NCI-H345 treated with DMSO at 0.1 percent for 48 hours (cell line): ENCODE data around the gene SEZ6L.
"Not testable (repeated sequence)": the region's sequence is repeated elsewhere in the genome, so short reads cannot be mapped to it uniquely, and the experiment has no call there.

Experiments used
- DNase-seq: peaks from one replicate; lab custom pipeline; 2025; ENCODE audit not compliant: unreplicated experiment; lab: John Stamatoyannopoulos, UW

Gene SEZ6L

DNA sequence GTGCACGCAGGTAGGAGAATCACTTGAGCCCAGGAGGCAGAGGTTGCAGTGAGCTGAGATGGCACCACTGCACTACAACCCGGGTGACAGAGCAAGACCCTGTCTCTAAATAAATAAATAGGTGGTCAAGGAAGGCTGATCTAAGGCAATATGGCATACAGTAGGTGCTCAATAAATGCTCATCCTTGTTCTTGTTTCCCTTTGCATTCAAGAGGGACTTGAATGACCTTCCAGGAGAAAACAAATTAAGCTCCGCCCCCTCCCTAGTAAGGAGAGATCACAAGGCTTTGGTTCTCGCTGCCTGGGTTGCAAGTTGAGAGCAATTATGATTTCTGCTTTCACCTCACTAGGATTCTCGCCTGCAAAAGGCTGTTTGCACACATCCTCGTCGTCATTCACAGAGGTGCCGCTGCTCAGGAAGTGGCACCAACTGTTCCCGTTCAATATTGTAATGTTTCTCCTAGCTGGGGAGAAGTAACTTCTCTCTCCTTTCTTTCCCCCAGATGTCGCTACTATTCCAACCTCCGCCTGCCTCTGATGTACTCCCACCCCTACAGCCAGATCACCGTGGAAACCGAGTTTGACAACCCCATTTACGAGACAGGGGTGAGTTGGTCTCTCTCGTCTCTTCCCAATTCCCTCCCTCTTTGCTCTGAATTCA lies 208.0 kb downstream of the SEZ6L start:
- DNase-seq: no peak

DNA sequence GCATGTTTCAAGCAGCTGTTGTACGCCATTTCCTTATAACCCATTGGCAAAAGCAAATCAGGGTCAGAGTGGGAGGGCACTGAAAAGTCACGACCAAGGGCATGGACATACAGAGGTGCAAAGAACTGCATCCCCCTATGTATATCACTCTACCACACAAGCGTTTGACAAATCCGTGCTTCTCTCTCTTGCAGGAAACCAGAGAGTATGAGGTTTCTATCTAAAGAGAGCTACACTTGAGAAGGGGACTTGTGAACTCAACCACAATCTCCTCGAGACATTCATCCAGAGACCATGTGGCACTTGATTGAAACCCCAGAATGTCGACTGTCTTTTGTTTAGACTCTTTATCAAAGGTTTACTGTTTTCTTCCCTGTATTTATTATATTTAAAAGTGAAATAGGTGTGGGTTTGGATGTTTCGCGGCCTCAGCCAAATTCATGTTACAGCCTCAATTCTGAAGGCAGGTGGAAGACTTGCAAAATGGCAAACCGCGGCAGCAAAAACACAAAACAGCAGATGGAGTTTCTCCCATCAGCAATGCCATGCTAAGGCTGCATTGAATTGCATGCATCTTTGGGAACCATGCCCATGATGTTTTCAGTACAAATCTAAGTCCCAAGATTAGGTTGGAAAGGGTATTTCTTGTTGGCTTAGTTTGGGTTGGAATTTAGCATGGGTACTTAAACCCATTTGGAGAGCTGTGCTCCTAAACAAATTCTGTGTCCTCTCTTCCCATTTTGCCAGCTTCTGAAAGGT lies 211.0 kb downstream of the SEZ6L start:
- no peak for DNase-seq

DNA sequence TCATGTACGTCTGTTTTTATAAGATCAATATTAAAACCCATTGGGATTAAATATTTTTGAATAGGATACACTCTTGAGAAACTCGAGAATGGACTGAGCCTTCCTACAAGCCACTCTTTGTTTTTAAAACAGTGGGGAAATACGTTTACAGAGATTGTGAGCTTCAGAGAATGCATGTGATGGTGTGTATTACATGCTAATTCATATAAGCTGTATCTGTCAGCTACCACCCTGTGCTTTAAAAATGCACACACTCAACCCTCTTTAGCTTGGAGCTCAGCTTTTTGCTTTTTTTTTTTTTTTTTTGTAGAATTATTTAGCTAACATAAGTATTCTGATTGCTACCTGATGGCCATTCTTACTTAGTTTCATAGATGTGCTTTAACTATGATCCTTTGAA lies 213.5 kb downstream of the SEZ6L start:
- no peak for DNase-seq

DNA sequence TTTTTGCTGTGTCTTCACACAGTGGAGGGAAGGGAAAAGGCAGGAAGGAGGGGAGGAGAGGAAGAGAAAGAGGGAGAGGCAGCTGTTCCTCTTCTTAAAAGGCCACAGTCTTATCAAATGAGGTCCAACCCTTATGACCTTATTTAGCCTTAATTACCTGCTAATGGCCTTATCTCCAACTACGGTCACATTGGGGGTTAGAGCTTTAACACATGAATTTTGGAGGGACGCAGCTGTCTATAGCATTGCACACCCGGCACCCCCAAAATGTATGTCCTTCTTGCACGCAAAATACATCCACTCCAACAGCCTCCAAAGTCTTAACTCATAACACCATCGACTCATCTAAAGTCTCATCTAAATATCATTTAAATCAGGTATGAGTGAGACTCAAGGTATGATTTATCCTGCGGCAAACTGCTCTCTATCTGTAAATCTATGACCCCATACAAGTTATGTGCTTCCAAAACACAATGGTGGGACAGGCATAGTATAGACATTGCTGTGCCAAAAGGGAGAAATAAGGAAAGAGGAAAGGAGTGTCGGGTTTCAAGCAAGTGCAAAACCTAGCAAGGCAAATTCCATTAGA lies 214.8 kb downstream of the SEZ6L start:
- DNase-seq: no peak

DNA sequence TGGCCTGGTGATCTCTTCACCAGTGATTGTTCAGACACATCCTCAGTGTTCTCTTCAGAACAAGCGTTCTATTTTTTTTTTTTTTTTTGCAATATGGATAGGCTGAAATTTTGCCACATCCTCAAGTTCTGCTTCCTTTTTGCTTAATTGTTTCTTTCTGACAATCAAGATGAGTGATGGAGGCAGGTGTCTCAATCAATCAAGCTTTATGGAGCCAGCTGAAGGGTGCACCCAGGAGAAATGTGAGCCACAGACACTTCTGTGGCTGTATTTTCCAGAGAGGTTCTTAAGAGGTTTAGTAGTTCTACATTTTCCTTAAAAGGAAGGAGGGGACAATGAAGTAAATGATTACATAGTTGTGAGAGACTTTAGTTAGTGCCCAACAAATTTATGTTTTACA lies 215.9 kb downstream of the SEZ6L start:
- no peak for DNase-seq

DNA sequence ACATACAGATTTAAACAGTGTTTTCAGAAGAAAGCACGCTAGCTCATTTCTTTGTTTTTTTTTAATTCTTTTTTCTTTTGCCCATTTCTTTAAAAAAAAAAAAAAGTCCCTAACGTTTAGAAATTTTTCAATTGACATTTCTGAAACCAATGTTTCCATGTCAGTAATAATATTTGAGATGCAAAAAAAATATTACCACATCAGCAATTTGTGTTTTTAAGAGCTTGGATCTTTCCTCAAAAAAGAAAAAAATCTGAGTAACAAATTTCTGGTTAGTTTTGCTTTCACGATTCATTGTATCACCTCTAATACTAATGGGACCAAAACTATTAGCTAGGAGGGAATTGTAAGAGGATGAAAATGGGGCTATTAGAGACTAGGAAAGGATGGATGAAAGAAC lies 219.9 kb downstream of the SEZ6L start:
- no peak for DNase-seq

DNA sequence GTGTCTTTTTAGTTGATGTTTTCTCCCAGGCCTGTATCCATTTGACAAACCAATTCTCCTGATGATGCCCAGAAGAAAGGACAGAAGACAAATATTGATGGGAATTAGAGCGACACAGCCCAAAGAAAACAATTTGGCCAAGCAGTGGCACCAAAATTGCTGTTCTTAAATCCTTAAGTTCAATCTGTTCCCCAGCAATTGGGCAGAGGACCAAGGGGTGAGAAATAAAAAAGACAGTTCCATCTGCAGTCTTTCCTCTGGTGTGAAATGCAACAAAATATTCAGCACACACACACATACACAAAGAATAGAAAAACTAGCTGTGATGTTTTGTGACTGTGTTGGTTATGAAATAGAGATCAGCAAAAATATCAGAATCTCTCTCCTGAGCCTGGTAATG lies 221.8 kb downstream of the SEZ6L start:
- DNase-seq: no peak

DNA sequence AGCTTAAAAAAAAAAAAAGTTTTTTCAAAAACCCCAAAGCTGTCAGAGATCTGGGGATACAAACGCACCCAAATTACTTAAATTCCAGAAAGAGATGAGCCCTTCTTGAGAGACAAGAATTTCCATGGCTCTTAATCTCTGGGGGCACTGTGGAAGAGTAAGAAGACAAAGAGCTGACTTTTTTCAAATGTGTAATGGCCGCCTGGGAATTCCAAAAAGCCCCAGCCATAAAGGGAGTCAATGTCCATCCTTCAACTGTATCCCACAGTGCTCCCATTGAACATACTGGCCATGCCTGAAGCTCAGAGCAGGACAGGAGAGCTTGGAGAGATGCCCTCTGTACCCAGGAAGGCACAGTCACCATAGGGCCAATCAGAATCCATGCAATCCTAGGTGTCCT lies 222.4 kb downstream of the SEZ6L start:
- no peak for DNase-seq

DNA sequence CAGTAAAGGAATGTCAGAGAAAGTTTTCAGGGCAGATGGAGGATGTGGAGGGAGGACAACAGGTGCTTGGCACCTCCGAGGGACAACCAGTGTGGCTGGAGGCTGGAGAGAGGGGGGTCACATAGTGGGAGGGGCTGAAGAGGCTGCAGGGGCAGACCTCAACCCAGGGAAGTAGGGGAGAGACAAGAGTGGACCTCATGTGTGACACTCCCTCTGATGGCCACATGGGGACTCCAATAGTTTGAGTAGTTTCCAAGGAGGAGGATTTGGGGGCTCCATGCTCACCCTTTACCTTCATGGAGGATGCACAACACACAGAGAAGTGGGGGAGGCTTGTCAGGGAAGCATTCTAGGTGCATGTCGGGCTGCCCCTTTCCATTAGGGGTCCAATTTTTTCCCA lies 224.7 kb downstream of the SEZ6L start:
- DNase-seq: no peak

DNA sequence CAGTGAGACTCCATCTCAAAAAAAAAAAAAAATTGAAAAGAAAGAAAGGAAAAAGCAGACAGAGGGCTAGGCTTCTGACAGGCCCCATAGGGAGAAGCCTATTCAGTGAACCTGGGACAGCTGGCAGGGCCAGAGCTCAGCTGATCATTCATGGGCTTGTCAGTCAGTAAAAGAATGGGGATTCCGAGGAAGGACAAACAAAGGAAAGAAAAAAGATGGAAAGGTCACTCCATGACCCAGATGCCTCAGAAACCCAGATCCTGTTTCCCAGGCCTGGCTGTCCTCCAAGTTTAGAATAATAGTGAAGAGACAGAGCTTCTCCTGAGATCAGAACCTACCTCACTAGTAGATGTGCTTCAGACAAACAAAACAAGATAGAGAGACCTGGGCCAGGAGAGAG lies 225.5 kb downstream of the SEZ6L start:
- DNase-seq: peak; percentile 46

DNA sequence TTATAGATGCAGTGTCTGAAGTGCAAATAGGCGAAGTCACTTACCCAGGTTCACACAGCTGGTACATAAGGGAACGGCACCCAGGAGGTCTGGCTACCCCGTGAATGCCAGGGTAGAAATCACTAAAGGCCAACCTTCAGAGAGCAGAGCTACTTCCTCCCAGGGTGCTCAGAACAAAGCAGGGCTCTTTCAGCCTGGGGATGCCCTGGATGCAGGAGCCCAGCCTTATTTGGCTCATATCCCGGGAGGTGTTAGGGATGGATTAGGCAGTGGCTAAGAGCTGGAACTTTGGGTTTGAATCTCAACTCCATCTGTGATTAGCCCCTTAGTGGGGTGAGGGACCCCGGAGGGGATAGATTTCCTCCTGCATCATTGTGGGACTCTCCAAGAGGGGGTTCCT lies 226.7 kb downstream of the SEZ6L start:
- DNase-seq: peak; percentile 5

DNA sequence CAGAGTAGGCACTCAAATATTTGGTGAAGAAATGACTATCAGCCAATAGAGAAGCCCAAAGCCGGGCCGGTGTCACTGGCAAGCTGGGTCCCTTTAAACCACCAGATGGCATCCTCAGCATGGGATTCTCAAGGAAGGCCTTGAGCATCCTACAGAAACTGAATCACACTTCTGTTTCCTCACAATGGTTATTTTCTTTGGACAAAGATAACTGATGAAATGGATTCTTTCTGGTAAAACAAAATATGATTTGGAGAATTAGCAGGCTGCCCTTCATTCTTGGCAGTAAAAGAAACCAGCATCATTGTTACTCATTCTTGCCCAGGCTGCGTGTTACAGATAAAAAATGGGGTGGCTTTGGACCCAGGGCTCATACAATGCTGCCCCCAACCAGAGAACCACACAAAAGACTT lies 229.5 kb downstream of the SEZ6L start:
- peak; percentile 3 for DNase-seq

DNA sequence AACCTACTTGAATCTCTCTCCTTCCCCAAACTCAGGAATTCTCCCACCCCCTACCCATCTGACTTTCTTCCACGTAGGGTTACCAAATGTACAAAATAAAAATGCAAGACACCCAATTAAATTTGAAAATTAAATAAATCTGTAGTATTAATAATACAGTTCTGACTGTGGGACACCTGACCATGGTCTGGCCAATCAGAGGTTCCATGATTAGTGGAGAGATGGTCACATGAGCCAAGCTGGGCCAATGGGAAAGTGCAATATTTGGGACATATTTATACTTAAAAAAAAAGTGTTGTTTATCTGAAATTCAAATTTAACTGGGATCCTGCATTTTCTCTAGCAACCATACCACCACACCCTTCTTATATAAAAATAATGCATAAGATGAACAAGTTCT lies 230.0 kb downstream of the SEZ6L start:
- DNase-seq: no peak

DNA sequence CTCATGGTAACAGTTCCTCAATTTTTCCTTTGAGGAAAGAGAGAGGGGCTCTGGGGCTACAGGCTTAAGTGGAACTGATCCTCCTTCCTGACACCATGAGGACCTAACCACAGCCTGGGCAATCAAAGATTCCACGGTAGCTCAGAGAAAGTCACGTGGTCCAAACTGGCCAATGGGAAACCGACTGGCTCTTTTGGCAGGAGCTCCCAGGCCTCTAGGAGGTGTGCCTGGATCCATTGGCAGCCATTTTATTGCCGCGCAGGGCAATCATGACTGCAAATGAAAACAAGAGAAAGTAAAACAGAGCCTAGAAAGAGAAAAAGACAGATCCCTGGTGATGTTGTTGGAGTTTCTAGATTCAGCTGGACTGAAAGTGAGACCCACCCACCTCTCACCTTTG lies 232.5 kb downstream of the SEZ6L start:
- DNase-seq: no peak

DNA sequence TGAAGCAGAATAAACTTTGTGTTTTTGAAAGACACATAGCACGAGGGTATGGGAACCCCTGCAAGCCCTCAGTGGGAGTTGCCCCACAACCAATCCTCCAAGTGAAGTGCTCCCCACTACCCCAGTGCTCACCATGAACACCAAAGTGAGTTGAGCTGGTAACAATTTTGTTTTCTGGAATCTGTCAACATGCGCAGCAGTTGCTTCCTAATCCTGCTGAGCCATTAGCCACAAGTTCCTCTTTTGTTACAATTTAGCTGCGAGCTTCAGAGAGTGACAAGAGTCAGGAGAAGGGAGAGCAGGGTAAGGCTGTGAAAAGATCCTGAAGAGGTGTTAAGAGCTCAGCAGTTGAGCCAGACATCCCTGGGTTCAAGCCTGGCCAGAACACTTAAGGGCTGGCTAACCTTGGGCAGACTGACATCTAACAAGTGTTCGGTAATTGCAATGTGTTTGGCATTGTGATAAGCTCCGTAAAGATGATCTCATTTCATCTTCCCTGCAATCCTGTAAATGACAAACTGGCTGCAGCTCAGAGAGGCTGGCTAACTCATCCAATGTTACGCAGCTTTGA lies 235.7 kb downstream of the SEZ6L start:
- DNase-seq: no peak

DNA sequence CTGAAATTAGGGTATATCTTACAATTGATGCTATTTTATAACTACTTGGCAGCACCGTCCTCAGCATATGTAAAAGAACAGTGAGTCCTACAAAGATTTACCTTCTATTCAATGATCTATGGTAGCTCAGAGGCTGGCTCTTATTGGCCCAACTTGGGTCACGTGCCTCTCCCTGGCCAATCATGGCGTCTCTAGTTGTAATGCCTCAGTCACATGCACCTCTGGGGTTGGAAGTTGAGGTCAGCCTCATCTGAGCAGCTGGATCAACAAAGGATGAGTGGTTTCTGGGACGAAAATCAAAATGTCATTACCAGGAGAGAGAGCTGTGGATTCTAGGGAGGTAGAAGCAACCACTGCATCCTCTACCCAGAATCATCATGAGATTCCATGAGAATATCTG lies 236.9 kb downstream of the SEZ6L start:
- no peak for DNase-seq

DNA sequence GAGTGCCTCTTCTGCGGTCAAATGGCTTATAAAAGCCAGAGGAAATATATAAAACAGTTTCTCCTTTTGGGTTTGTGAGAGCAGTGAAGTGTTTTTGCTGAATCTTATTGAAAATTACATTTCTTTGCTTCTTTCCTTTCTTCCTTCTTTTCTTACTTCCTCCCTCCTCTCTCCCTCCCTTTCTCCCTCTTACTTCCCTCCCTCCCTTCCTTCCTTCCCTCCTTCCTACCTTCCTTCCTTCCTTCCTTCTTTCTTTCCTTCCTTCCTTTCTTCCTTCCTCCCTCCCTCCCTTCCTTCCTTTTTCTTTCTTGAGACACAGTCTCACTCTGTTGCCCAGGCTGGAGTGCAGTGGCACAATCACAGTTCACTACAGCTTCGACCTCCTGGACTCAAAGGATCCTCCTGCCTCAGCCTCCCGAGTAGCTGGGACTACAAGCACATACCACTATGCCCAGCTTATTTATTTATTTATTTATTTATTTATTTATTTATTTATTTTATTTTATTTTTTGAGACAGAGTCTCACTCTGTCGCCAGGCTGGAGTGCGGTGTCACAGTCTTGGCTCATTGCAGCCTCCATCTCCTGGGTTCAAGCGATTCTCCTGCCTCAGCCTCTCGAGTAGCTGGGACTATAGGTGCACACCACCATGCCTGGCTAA lies 239.4 kb downstream of the SEZ6L start:
- not testable (repeated sequence) for DNase-seq

DNA sequence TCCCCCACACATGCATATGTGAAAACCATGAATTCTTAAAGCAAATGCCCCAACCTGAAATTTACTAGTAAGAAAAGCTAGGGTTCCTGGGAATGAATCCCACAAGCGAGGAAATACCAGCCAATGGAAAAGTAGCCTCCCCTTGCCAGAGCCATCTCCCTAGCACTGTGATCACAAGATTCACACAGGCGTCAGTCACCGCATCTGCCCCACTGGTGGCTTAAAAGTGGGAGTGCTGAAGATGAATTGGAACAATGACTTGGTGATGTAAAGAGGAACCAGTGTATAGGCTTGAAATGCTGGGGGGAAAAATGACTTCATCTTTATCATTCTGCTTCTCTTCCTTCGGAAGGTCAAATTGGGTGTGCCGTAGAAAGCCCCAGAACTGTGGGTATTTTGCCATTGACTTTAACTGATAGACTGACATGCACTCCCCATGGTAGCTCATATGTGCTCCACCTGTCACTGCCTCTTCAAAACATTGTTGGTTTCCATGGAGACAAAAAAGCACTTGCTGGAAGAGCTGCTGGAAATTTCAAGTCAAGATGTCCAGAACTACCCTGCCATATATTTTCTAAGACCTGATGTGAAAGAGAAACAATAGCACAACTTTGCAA lies 240.6 kb downstream of the SEZ6L start:
- DNase-seq: no peak

DNA sequence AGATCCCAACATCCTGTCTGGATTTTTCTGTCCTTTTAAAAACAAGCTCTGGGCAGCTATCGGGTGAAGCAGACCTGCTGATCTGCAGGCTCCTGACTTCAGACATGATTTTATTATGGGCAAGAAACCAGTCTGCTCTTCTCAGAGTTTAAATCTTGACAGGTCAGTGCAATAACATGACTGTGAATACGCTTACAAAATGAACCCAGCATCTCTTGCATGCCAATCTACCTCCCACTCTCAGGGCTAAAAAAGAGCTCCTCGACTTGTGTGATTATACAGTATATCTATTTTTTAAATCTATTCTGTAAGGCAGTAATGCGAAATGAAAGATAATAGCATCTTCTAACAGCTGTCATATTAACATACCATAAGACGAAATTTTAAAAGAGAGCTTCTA lies 241.1 kb downstream of the SEZ6L start:
- no peak for DNase-seq

DNA sequence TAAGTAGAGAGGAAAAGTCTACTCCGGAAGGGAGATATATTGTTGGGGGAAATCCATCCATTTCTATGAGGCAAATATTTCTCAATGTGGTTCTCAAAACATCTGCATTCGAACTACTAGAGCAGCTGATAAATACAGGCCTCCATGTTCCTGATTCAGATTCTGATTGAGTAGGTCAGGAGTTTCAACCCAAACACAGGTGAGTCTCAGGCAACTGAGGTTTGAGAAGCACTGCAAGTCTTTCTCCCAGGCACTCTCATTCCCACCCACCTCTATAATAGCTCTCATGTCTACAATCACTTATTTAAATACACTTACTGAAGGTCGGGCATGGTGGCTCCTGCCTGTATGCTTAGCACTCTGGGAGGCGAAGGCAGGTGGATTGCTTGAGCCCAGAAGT lies 245.1 kb downstream of the SEZ6L start:
- no peak for DNase-seq

DNA sequence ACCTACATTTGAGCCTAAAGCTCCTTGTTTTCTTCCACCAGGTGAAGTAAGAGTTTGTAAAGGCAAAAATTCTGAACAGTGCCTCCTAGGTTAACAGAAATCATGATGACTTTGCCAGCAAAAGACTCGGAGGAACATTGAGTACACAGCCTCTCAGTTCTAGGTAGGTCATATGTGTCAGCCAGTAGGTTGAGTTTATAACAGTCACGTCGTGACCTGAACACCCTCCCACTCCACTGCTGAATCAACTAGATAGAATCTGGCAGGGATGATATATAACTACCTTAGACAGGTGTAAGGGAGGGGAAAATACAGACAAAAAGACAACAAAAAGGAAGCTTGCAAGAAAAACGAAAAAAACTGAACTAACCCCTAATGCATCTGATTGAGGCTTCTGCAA lies 247.0 kb downstream of the SEZ6L start:
- no peak for DNase-seq
